ENCODE measurements around the gene NPBWR2.
"Not testable (repeated sequence)": the region's sequence is repeated elsewhere in the genome, so short reads cannot be mapped to it uniquely, and the experiment has no call there.

DNA sequence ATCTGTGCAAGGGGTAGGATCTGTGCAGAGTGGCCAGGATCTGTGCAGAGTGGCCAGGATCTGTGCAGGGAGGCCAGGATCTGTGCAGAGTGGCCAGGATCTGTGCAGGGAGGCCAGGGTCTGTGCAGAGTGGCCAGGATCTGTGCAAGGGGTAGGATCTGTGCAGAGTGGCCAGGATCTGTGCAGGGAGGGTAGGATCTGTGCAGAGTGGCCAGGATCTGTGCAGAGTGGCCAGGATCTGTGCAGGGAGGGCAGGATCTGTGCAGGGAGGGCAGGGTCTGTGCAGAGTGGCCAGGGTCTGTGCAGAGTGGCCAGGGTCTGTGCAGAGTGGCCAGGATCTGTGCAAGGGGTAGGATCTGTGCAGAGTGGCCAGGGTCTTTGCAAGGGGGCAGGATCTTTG, 18.8 kb downstream of the NPBWR2 start:
- not testable (repeated sequence) for TF ChIP-seq EZH2 (IDR thresholded peaks at IDR 0.05; ENCODE audit: borderline replicate concordance, low read length)
- TF ChIP-seq, protein P1, sequence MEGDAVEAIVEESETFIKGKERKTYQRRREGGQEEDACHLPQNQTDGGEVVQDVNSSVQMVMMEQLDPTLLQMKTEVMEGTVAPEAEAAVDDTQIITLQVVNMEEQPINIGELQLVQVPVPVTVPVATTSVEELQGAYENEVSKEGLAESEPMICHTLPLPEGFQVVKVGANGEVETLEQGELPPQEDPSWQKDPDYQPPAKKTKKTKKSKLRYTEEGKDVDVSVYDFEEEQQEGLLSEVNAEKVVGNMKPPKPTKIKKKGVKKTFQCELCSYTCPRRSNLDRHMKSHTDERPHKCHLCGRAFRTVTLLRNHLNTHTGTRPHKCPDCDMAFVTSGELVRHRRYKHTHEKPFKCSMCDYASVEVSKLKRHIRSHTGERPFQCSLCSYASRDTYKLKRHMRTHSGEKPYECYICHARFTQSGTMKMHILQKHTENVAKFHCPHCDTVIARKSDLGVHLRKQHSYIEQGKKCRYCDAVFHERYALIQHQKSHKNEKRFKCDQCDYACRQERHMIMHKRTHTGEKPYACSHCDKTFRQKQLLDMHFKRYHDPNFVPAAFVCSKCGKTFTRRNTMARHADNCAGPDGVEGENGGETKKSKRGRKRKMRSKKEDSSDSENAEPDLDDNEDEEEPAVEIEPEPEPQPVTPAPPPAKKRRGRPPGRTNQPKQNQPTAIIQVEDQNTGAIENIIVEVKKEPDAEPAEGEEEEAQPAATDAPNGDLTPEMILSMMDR (IDR thresholded peaks at IDR 0.05; ENCODE audit: low read length): not testable (repeated sequence)
